CD4-positive, CD25-positive, alpha-beta regulatory T cell (primary cell): ENCODE data around the gene GTPBP8. TPM values are rescaled to one million over a fixed set of nuclear protein-coding genes. Genes with fewer than 3 reads are reported as not detected.

Experiments used
- ATAC-seq, 2 donors: fragments of 150-1000 bp; cut with Tn5 transposase; one replicate each; pipeline ENCODE4 v1.10.0; 2021; ENCODE audit warnings: low read depth in 2 of 2, moderate number of reproducible peaks in 2 of 2, moderate library complexity in 1 of 2
- DNase-seq, 3 donors: peaks; one replicate each; pipeline versions ENCODE4 v3.0.0 to v3.0.0-alpha.2; 2012 to 2022; ENCODE audit warnings: mixed read lengths in 1 of 3
- H3K27ac ChIP-seq: one replicate; pipeline ENCODE4 v1.7.0; 2013; ENCODE audit warnings: mild to moderate bottlenecking, low read length; ENCODE audit not compliant: insufficient read depth, poor library complexity, severe bottlenecking
- H3K27me3 ChIP-seq: one replicate; pipeline ENCODE4 v1.7.0; 2013; ENCODE audit warnings: low read length; ENCODE audit not compliant: control insufficient read depth, insufficient read depth
- H3K36me3 ChIP-seq: one replicate; pipeline ENCODE4 v1.7.0; 2013; ENCODE audit warnings: mild to moderate bottlenecking, low read length, moderate library complexity; ENCODE audit not compliant: control insufficient read depth, insufficient read depth
- H3K4me1 ChIP-seq: 2 replicates; pipeline ENCODE4 v1.7.0; 2013; ENCODE audit warnings: mild to moderate bottlenecking, low read length; ENCODE audit not compliant: insufficient read depth, control insufficient read depth, poor library complexity, severe bottlenecking
- H3K4me3 ChIP-seq: one replicate; pipeline ENCODE4 v1.7.0; 2013; ENCODE audit warnings: low read depth, mild to moderate bottlenecking, low read length, moderate library complexity
- H3K9me3 ChIP-seq, 2 experiments: 1 replicate in 1 of 2; 2 replicates in 1 of 2; pipeline ENCODE4 v1.7.0; 2013; ENCODE audit warnings: low read length in 2 of 2, mild to moderate bottlenecking in 1 of 2, moderate library complexity in 1 of 2; ENCODE audit not compliant: control insufficient read depth in 2 of 2
- H3K27ac Mint-ChIP-seq, 3 donors: one replicate each; pipeline ENCODE4 v1.8.0; 2020 to 2022; ENCODE audit warnings: mild to moderate bottlenecking in 3 of 3, mixed read lengths in 3 of 3, moderate library complexity in 2 of 3
- H3K27me3 Mint-ChIP-seq: one replicate; pipeline ENCODE4 v1.8.0; 2022; ENCODE audit warnings: mild to moderate bottlenecking, mixed read lengths
- H3K36me3 Mint-ChIP-seq: one replicate; pipeline ENCODE4 v1.8.0; 2020; ENCODE audit warnings: mixed read lengths
- H3K4me1 Mint-ChIP-seq, 4 donors: one replicate each; pipeline ENCODE4 v1.8.0; 2020 to 2022; ENCODE audit warnings: mixed read lengths in 4 of 4, mild to moderate bottlenecking in 1 of 4
- H3K4me3 Mint-ChIP-seq, 4 donors: one replicate each; pipeline ENCODE4 v1.8.0; 2020 to 2022; ENCODE audit warnings: mild to moderate bottlenecking in 4 of 4, mixed read lengths in 4 of 4, moderate library complexity in 3 of 4
- H3K9me3 Mint-ChIP-seq, 7 donors: one replicate each; pipeline ENCODE4 v1.8.0; 2020 to 2022; ENCODE audit warnings: mixed read lengths in 7 of 7, mild to moderate bottlenecking in 3 of 7, moderate library complexity in 2 of 7
- polyA plus RNA-seq, 4 donors: library from polyadenylated mRNA; unstranded; fragments of 300-500 nt; fragmentation: Illumina TruSeq; gene quantifications; one replicate each; pipeline ENCODE4 v1.2.3, GENCODE V29; 2021
- total RNA-seq: library from RNA; stranded (reverse); gene quantifications from one replicate; pipeline ENCODE4 v1.2.3, GENCODE V29; 2022

GTPBP8 gene
- total and polyA plus RNA-seq, 5 donors from 2014 or later, result 17.0 to 25.7 (median 18.8) TPM

DNA sequence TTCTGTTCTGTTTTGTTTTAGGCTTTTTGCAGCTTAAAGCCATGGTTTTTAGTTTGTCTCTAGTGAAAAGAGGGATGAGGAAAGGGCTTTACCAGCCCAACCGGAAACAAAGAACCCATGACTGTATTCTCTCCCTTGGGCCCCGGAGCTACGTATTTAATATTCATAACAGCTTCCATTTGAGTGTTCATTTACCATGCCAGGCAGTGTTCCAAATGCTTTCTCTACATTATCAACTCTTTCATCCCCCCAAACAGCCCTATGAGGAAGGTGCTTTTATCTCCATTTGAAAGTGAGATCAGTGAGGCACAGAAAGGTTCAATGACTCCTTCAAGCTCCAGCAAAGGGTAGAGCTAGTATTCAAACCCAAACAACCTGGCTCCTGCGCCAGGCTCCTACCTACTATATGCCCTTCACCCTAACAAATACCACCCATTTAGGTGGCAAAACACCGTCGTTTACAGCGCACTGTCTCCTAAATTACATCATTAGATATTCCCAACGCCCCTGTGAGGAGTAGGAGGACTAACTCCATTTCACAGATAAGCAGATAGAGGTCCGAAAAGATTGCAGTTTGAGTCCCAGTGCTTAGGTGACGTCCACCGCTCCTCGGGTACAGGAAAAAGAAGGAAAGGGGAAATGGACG lies 27.9 kb downstream of the GTPBP8 start:
- Histone ChIP-seq H3K4me3 (peak overlapping the region; percentile 94), H3K27me3 (no peaks in the 10 kb centered on the region), H3K36me3 (peaks cover 26% of the 10 kb centered on the region), H3K27ac (peak overlapping the region; percentile 92), H3K4me1 (peaks cover 38% of the 10 kb centered on the region), H3K9me3 (no peaks in the 10 kb centered on the region)
- peaks cover 37 to 60% (median 51%) of the 10 kb centered on the region in 4 donors for H3K4me1 Mint-ChIP-seq
- no peaks in the 10 kb centered on the region for H3K27me3 Mint-ChIP-seq
- peak overlapping the region; percentile 89 to 98 (median 92) for H3K4me3 Mint-ChIP-seq
- ATAC-seq (no peak), DNase-seq (peak in 2 of 3 donors; percentile 13 to 38)
- peak overlapping the region; percentile 91 to 96 (median 94) for H3K27ac Mint-ChIP-seq
- no peaks in the 10 kb centered on the region for H3K9me3 Mint-ChIP-seq
- peaks cover 26% of the 10 kb centered on the region for H3K36me3 Mint-ChIP-seq

DNA sequence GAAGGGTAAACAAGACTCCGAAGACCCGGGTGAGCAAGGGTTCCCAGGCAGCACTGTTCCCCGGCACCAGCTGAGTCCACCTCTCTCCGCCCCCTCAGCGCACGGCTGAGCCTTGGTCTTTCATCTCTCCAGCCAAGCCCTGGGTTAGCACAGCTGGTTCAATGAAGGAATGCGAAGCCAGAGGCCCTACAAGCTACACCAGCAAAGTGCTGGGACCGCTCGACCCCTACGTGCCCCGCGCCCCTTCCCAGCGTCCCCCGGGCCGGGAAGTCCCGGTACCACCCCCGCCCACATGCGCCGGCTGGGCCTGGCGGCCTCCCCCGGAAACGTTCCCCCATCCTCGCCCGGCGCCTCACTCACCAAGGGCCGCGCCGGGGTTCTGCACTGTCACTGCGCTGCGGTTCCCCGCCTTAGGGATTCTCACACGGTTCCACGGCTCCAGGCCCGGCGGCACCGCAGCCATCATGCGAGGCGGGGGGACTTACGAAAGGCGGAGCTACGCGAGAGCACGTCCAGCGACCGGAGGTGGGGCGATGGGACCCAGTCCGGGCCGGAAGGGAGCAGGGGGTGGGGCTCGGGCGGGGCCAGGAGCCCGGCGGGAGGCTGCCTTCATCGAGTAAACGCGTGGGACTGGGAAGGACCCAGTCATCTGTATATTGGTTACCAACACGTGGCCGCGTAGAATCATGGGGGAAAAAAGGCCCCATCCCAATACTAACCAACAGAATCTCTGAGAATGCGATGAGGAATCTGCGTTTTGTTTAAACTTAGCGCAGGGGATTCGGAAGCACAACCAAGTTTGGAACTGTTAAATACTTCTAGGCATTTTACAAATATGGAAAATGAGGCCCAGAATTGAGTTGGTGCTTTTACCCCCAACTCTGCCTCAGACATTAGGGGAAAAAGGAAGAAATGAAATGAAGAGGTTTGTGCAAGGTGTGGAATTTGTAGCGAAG lies 28.7 kb downstream of the GTPBP8 start:
- H3K27ac Mint-ChIP-seq, result peak overlapping the region; percentile 91 to 96 (median 94)

DNA sequence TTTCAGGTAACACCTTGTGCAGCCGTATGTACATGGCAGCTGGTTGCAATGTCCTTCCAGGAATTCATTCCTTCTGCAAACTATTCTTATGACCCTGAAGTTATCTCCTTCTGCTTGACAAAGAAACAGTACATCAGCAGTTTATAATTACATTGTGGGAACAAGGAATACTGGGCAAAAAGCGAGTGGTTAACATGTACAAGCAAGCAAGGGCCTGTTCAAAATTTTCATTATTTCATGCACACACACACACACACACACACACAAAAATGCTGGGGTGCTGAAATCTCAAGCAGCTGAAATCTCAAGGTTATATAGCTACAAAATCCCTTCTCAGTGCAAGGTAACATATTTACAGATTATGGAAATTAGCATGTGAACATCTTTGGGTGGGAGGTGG lies 30.7 kb downstream of the GTPBP8 start:
- Histone ChIP-seq H3K27me3 (no peaks in the 10 kb centered on the region), H3K4me1 (peaks cover 34% of the 10 kb centered on the region), H3K36me3 (peaks cover 4% of the 10 kb centered on the region), H3K4me3 (no peak overlapping the region), H3K27ac (no peak overlapping the region), H3K9me3 (no peaks in the 10 kb centered on the region)
- no peaks in the 10 kb centered on the region for H3K27me3 Mint-ChIP-seq
- H3K4me1 Mint-ChIP-seq, result peaks cover 26 to 46% (median 38%) of the 10 kb centered on the region in 4 donors
- H3K27ac Mint-ChIP-seq, result peak overlapping the region in 1 of 3 donors; percentile 73
- H3K4me3 Mint-ChIP-seq, result peak overlapping the region in 2 of 4 donors; percentile 1 to 89
- peaks cover 15% of the 10 kb centered on the region for H3K36me3 Mint-ChIP-seq
- no peaks in the 10 kb centered on the region for H3K9me3 Mint-ChIP-seq
- DNase-seq, result no peak
- no peak for ATAC-seq

More for the DNA sequence above, 28.7 kb downstream of the GTPBP8 start:
- peaks cover 37% of the 10 kb centered on the region for H3K4me1 ChIP-seq
- H3K36me3 ChIP-seq, result peaks cover 21% of the 10 kb centered on the region
- H3K4me3 ChIP-seq, result peak overlapping the region; percentile 94
- no peaks in the 10 kb centered on the region for H3K27me3 ChIP-seq
- peak; percentile 85 for ATAC-seq
- H3K27ac ChIP-seq, result peak overlapping the region; percentile 92
- Mint-ChIP-seq H3K4me1 (peaks cover 37 to 57% (median 47%) of the 10 kb centered on the region in 4 donors), H3K9me3 (no peaks in the 10 kb centered on the region), H3K4me3 (peak overlapping the region; percentile 89 to 98 (median 92)), H3K27me3 (no peaks in the 10 kb centered on the region), H3K36me3 (peaks cover 28% of the 10 kb centered on the region)
- H3K9me3 ChIP-seq, result no peaks in the 10 kb centered on the region
- peak; percentile 71 to 89 (median 77) for DNase-seq

DNA sequence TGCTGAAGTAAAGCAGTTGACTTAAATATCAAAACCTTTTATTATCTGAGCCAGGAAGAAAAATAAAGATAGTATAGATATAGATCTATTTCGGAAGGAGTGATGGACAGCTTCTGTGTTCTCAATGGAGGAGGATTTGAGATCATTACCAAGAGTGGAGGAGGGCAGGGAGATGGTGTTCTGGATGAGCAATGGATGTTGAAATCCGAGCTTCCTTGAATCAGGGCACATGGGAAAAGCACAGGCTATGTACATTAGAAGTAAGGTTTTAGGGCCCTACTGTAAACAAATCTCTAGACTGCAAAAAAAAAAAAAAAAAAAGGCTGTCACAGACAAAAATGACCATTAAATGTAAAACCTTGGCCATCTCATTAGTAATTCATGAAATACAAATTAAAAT lies 43.2 kb downstream of the GTPBP8 start:
- Mint-ChIP-seq H3K9me3 (no peaks in the 10 kb centered on the region), H3K27me3 (no peaks in the 10 kb centered on the region), H3K36me3 (no peaks in the 10 kb centered on the region), H3K4me3 (no peak overlapping the region), H3K27ac (no peak overlapping the region), H3K4me1 (no peaks in the 10 kb centered on the region)
- no peak overlapping the region for H3K4me3 ChIP-seq
- H3K36me3 ChIP-seq, result no peaks in the 10 kb centered on the region
- no peak overlapping the region for H3K27ac ChIP-seq
- no peaks in the 10 kb centered on the region for H3K9me3 ChIP-seq
- no peaks in the 10 kb centered on the region for H3K4me1 ChIP-seq
- DNase-seq, result no peak
- no peak for ATAC-seq
- no peaks in the 10 kb centered on the region for H3K27me3 ChIP-seq

DNA sequence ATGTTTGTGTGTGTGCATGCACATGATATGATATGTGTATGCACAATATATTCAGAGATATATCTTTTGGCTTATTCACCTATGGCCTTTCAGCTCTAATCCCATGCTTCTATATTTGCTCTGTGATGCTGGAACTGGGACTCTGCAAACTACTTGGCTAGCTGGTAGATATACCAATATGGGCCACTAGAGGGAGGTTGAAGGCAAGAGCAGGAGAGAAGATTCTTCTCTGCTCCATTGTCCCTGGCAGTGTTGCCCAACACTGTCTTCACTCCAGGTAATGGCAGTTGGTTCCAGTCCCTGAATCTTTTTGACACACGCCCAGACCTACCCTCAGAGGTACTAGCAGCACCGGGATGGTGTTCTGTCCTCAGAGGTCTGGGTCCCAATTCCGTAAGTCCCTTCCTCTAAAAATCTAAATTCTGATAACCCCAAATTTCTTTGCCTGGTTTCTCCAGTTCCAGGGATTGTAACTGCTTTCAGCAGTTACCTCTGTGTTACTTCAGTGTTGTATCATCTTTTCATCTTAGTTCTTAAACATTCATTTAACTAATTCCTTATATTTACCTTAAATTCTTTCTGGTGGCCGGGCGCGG lies 44.7 kb downstream of the GTPBP8 start:
- no peaks in the 10 kb centered on the region for H3K36me3 ChIP-seq
- no peaks in the 10 kb centered on the region for H3K27me3 ChIP-seq
- no peaks in the 10 kb centered on the region for H3K9me3 ChIP-seq
- no peak overlapping the region for H3K27ac ChIP-seq
- no peak overlapping the region for H3K4me3 Mint-ChIP-seq
- ATAC-seq (peak; percentile 60 to 62), DNase-seq (peak; percentile 13 to 58 (median 46))
- no peaks in the 10 kb centered on the region for H3K4me1 ChIP-seq
- no peak overlapping the region for H3K27ac Mint-ChIP-seq
- no peak overlapping the region for H3K4me3 ChIP-seq
- H3K4me1 Mint-ChIP-seq, result no peaks in the 10 kb centered on the region
- no peaks in the 10 kb centered on the region for H3K36me3 Mint-ChIP-seq
- H3K27me3 Mint-ChIP-seq, result no peaks in the 10 kb centered on the region
- H3K9me3 Mint-ChIP-seq, result peaks cover 0 to 1% (median 0%) of the 10 kb centered on the region in 7 donors

DNA sequence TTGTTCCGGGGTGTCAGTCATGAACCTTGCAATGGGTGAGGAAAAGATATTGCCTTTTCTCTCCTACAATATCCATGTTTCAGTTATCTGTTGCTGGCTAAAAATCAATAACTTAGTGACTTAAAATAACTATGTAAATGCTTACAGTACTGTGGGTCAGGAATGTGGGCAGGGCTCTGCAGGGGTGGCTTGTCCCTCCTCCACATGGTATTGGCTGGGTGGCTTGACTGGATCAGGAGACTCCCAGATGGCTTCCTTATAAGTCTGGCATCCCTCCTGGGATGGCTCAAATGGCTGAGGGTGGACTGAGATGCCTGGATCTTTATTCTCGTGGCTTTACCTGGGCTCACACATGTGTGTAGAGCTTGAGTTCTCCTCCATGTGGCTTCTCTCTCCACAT lies 47.5 kb downstream of the GTPBP8 start:
- no peaks in the 10 kb centered on the region for H3K9me3 ChIP-seq
- H3K4me3 Mint-ChIP-seq, result no peak overlapping the region
- no peaks in the 10 kb centered on the region for H3K36me3 Mint-ChIP-seq

DNA sequence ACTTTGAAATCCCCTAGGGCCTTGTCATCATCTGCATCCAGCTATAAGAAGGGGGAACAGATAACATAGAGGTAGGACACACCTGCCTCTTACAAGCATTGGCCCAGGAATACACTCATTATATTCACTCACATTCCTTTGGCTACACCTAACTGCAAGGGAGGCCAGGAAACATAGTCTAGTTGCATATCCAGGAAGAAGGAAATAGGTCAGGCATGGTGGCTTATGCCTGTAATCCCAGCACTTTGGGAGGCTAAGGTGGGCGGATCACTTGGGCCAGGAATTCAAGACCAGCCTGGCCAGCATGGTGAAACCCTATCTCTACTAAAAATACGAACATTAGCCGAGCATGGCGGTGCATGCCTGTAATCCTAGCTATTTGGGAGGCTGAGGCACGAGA lies 48.8 kb downstream of the GTPBP8 start:
- no peaks in the 10 kb centered on the region for H3K4me1 ChIP-seq
- Mint-ChIP-seq H3K4me1 (no peaks in the 10 kb centered on the region), H3K27me3 (no peaks in the 10 kb centered on the region), H3K4me3 (no peak overlapping the region), H3K36me3 (no peaks in the 10 kb centered on the region), H3K27ac (no peak overlapping the region), H3K9me3 (peaks cover 0 to 1% (median 0%) of the 10 kb centered on the region in 7 donors)
- no peak overlapping the region for H3K4me3 ChIP-seq
- H3K36me3 ChIP-seq, result no peaks in the 10 kb centered on the region
- H3K27ac ChIP-seq, result no peak overlapping the region
- H3K27me3 ChIP-seq, result no peaks in the 10 kb centered on the region
- DNase-seq (no peak), ATAC-seq (no peak)
- H3K9me3 ChIP-seq, result no peaks in the 10 kb centered on the region

More for the DNA sequence above, 47.5 kb downstream of the GTPBP8 start:
- Histone ChIP-seq H3K4me1 (no peaks in the 10 kb centered on the region), H3K27ac (no peak overlapping the region), H3K4me3 (no peak overlapping the region), H3K36me3 (no peaks in the 10 kb centered on the region), H3K27me3 (no peaks in the 10 kb centered on the region)
- Mint-ChIP-seq H3K27me3 (no peaks in the 10 kb centered on the region), H3K9me3 (peaks cover 0 to 1% (median 0%) of the 10 kb centered on the region in 7 donors), H3K4me1 (no peaks in the 10 kb centered on the region), H3K27ac (no peak overlapping the region)
- DNase-seq (no peak), ATAC-seq (no peak)
